Activated CD4-positive, alpha-beta T cell treated with anti-CD3 and anti-CD28 coated beads for 4 hours (primary cell): ENCODE data around the gene HS6ST2.

Experiments used
- DNase-seq, 2 donors: peaks; one replicate each; pipeline ENCODE4 v3.0.0-alpha.2; 2020

HS6ST2 gene

DNA sequence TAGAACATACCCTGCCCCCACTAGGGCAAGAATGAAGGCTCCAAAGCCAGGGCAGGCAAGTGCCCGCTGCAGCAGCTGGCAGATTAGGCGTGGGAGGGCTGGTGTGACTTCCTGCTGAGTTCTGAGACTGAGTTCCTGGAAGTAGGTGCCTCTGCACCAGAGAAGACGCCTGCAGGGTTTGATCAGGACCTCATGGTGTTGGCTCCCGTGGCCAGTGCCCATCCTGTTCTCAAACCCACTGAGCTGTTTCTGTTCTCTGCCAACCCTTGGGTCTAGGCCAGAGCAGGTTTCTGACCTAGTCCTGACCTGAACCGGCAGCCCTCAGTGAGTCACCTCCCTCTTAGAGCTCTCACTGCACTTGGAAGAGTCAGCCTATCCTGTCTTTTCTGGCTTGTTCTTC lies 220.7 kb downstream of the HS6ST2 start:
- peak; percentile 8 to 18 for DNase-seq

DNA sequence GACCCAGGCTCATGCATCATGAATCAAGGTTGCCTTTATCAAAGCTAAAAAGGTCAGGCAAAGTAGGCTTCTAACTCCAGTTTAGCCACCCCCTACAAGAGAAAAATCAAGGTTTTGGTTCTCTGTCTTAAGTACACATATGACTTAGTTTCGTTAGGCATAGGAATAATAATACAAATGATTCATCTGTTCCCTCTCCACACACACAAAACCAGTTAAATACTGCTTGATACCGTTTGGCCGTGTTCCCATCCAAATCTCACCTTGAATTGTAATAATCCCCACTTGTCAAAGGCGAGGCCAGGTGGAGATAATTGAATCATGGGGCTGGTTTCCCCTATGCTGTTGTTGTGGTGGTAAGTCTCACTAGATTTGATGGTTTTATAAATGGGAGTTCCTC lies 226.2 kb downstream of the HS6ST2 start:
- no peak for DNase-seq

GRCh38 chrX:132730726-132731125 lies 227.7 kb downstream of the HS6ST2 start:
- no peak for DNase-seq

- DNase-seq, result no peak
Observed at GRCh38 chrX:132730266-132730665, 228.2 kb downstream of the HS6ST2 start.

DNA sequence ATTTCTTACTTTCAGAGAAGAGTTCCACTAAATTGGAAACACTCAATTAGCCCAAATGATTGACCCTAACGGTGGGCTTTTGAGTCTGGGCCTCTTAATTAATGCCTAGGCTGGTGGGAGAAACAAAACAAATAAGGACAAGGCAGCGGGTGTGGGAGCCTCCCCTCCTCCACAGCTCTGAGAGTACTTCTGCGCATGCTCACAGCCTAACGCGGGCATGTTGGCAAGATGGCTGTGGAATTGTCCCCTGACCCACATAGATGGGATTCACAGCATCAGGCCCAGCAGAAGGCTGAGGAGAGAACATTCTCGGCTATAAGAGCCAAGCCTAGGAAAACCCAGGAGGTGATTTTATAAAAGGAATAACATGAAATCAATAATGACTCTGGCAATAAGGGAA lies 230.1 kb downstream of the HS6ST2 start:
- DNase-seq, result no peak

GRCh38 chrX:132718431-132718958 lies 239.9 kb downstream of the HS6ST2 start:
- no peak for DNase-seq

GRCh38 chrX:132716006-132716405 lies 242.4 kb downstream of the HS6ST2 start:
- DNase-seq, result no peak

GRCh38 chrX:132714913-132715312 lies 243.5 kb downstream of the HS6ST2 start:
- DNase-seq, result no peak

DNA sequence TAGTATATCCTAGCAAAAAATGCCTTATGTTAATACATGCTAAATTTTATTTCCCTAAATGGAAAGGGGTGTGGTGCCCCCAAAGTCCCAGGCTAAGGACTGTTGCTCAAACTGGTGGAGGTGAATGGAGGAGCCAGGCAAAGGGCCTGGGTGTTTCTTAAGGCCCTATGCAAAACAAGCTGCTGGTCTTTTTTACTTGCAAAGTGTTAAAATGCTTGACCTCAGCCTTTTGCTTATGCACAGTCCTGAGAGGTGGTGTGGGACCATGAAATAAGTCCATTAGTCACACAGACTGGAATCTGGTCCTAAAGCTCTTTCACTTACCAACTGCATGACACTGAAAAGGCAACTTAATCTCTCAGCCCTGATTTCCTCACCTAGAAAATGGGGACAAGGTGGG lies 246.1 kb downstream of the HS6ST2 start:
- no peak for DNase-seq

DNA sequence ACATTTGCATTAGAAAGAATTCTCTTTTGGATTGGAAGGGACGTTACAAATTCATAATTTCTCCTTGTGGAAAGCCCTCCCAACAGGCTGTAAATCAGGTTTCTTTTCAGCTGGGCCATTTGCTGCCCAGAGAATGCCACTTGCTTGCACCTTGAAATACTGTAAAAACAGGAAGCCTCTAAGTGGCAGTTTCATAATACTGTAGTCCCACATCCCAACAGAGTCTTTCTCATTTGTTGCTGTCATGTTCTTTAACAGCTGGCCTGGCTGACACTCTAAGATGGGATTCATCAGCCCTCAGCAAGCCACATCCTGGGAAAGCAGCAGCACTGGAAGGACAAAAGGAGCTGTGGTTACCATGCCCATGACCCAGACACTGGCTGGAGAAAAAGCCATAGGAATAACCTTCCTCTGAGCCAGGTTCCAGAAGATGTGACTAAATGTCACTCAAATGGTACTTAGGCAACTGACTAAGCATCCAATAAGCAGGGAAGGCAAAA lies 247.7 kb downstream of the HS6ST2 start:
- no peak for DNase-seq

GRCh38 chrX:132708529-132708928 lies 249.9 kb downstream of the HS6ST2 start:
- no peak for DNase-seq

DNA sequence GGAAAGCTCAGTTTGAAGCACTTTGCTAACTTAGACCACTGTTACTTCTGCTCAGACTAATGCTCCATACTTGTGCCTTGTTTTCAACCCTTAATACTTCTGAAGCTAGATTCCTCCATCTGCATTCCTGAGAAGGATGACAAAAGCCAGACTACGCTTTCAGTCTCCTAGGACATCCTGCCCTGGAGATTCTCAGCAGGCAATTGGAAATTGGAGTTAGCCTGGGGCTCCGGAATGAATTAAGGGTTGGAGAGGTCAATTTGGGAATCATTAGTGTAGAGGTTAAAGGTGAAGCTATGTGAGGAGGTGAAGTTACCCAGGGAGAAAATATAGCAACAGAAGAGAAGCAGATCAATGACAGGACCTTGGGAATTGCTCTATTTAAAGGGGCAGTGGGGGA lies 253.7 kb downstream of the HS6ST2 start:
- DNase-seq, result no peak

GRCh38 chrX:132694382-132694781 lies 264.0 kb downstream of the HS6ST2 start:
- no peak for DNase-seq

DNA sequence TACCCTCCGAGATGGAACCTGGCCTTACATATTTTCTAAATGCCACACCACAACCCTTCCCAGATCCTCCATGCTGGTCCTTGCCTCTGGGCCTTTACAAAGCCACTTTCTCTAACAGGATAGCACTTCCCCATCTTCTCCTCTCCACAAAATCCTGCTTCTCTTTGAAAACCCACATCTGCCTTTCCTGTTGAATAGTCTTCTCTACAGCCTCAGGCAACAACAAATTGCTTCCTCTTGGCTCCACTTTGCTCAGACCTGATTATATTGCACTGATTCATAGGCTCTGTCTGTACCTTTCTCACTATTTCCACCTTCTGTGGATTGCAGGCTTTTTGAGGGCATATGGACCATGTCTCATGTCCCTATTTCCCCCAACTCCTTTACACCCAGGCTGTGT lies 265.9 kb downstream of the HS6ST2 start:
- no peak for DNase-seq

DNA sequence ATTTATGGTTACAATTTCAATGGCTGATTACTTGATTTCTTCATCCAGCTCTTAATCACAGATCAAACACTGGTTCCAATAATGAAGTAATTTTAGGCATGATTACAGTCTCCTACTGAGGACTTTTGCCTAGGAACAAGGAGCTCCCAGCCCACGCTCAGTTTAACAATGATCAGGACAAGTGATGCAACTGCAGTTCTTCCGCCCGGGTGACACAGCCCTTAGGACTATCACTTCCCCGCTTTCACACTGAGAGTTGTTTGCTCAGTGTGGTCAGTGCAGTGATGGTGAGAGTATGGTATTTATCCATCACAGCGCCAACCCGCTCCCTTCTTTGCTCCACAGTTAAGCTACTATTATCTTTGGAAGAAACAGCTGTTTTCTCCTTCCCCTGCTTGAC lies 266.4 kb downstream of the HS6ST2 start:
- no peak for DNase-seq

DNA sequence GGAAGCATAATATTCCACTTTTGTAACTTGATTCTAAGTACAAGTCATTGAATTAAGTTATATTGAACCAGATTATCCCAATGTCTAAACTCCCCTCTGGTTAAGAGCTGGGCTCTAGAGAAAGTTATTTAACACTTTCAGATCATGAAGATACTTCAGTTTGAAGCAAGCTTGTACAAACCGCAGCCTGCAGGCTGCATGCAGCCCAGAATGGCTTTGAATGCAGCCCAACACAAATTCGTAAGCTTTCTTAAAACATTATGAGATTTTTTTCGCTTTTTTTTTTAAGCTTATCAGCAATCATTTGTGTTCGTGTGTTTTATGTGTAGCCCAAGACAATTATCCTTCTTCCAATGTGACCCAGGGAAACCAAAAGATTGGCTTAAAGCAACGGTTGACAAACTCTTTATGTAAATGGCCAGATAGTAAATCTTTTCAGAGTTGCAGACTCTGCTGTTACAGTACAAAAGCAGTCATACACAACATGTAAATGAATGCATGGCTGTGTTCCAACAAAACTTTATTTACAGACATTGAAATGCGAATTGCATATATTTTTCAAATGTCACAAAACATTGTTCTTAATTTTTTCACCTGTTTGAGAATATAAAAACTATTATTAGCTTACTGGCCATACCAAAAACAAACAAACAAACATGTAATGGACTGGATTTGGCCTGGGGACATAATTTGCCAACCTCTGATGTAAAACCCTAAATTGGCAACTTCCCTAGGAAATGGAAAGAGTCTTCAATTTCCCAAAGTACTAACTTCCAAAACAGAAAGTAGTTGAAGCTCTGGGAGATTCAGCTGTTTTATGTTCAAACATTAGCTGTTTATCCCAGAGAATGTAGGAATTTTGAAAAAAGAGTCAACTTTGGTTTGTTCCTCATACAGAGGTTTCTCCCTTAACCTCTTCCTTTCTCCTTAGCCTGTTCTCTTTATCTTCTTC lies 268.5 kb downstream of the HS6ST2 start:
- DNase-seq, result no peak

GRCh38 chrX:132685276-132685675 lies 273.2 kb downstream of the HS6ST2 start:
- no peak for DNase-seq

DNA sequence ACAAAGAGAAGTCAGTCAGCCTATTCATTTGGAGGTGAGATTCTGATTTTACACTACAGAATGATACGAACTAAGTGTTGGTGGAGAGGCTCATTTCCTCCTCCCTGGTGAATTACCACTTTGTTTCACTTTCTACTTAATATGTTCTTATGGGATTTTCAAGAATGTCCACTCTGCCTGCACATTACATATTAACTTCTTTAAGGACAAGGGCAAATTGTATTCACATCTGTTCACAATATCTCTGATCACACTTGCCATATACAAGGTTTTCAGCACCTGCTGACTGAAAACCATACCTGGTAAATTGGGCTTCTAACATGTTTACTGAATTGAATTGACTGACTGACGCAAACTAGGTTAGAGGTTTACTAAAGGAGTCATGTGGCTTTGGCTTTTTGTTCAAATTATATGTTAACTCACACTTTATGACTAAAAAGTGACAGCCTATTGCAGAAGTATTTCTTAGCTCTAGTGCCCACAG lies 281.2 kb downstream of the HS6ST2 start:
- no peak for DNase-seq

GRCh38 chrX:132676561-132677186 lies 281.8 kb downstream of the HS6ST2 start:
- no peak for DNase-seq

- no peak for DNase-seq
Observed at GRCh38 chrX:132676102-132676501, 282.3 kb downstream of the HS6ST2 start.

GRCh38 chrX:132673331-132673730 lies 285.1 kb downstream of the HS6ST2 start:
- DNase-seq, result no peak

DNA sequence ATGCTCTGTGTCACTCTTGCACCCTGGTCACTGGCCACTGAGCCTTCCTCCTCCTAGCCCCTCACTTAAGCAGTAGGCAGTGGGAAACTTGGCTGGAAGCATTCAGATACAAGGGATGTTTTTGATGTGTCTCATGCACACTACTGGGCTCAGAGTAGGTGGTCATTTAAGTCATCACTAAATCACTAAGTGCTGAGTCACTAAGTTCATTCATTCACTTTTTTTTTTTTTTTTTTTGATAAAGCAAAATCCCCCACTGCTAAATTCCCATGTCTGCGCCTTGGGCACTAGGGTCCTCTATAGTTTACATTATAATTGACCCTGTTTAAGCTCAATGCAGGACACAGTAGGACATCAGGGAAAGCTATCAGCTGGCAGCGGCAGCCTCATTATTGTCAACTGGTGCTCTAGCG lies 287.2 kb downstream of the HS6ST2 start:
- DNase-seq, result no peak

DNA sequence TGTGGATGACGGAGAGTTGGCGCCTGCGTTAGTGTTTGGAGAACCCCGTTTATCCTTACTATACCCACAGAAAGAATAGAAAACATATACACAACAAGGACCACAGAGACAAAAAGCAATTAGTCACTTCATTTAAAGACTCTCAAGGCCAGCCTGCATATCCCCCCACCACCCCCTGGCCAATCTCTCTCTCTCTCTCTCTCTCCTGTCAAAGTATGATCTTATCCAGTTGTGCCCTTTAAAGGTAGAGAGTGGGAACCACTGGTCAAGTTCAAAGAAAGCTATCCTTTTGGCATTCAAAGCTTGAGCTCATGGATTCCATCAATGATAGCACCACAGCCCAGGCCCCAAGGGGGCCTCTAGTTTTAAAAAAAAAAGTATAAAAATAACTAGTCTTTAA lies 289.3 kb downstream of the HS6ST2 start:
- no peak for DNase-seq

- no peak for DNase-seq
Observed at GRCh38 chrX:132668178-132668577, 290.3 kb downstream of the HS6ST2 start.
